Activated naive CD8-positive, alpha-beta T cell treated with anti-CD3 and anti-CD28 coated beads, Interleukin-2, amount 50 U/mL, for 24 hours (primary cell): ENCODE measurements around the gene ABCA3.
"Not testable (repeated sequence)": the region's sequence is repeated elsewhere in the genome, so short reads cannot be mapped to it uniquely, and the experiment has no call there.

Experiments
- ATAC-seq: fragments of 150-1000 bp; cut with Tn5 transposase; one replicate; pipeline ENCODE4 v1.10.0; 2021
- DNase-seq: peaks from one replicate; pipeline ENCODE4 v3.0.0; 2021
- H3K27ac Mint-ChIP-seq: one replicate; pipeline ENCODE4 v1.8.0; 2021; ENCODE audit warnings: mild to moderate bottlenecking, mixed read lengths
- H3K27me3 Mint-ChIP-seq: one replicate; pipeline ENCODE4 v1.8.0; 2021; ENCODE audit warnings: mixed read lengths
- H3K36me3 Mint-ChIP-seq: one replicate; pipeline ENCODE4 v1.8.0; 2021; ENCODE audit warnings: low read depth, mixed read lengths
- H3K4me1 Mint-ChIP-seq: one replicate; pipeline ENCODE4 v1.8.0; 2021; ENCODE audit warnings: mixed read lengths
- H3K4me3 Mint-ChIP-seq: one replicate; pipeline ENCODE4 v1.8.0; 2021; ENCODE audit warnings: mild to moderate bottlenecking, moderate library complexity, mixed read lengths
- H3K9me3 Mint-ChIP-seq: one replicate; pipeline ENCODE4 v1.8.0; 2021; ENCODE audit warnings: mixed read lengths

Gene ABCA3

DNA sequence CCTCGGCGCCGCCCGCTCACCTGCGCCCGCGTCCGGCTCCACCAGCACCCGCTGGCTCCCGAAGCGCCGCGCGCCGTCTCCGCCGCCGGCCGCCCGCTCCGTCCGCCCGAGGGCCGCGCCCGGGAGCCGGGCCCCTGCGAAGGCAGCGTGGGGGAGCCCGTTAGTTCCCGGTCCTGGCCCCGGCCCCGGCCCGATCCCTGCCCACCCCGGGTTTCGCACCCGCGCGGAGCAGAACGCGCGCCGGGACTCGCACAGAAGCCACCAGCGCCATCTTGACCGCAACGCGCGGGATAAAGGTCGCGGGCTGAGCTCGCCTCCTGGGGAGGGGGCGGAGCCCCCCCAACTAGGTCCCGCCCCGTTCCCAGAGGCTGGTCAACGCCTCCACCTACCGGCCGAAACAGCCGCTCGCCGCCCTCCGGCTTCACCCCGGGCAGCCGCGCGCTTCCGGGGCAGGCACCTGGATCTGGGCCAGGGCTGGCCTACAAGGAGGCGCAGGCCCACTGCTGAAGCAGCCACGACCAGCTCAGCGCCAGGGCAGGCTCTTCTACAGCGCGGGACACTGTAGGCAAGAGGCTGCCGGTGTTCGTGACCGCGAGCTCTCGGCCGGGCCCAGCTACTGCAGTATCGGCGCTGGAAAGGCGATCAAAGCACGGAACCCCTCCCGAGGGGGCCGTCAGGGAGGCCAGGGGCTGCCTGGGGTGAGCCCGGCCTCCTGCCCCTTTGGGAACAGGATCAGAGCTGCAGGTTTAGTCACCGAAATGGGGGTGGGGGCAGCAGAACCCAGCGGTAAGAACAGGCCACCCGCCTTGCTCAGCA is 89.0 kb downstream of the ABCA3 start, which contains the start of gene ECI1:
Gene ECI1, minus strand, starts transcription at position 292 of the 816 bp plus-strand sequence. Its CDS starts 21 bp downstream, at position 271.
- peak within 1 kb of the TSS; percentile 88 for H3K27ac Mint-ChIP-seq
- peak; percentile 88 for ATAC-seq
- peak; percentile 92 for DNase-seq
- no peaks in the 10 kb centered on the region for H3K9me3 Mint-ChIP-seq
- H3K27me3 Mint-ChIP-seq = no peaks in the 10 kb centered on the region
- peaks cover 34% of the 10 kb centered on the region for H3K36me3 Mint-ChIP-seq
- peaks cover 15% of the 10 kb centered on the region for H3K4me1 Mint-ChIP-seq
- peak within 1 kb of the TSS; percentile 87 for H3K4me3 Mint-ChIP-seq

- Mint-ChIP-seq H3K27me3 (no peaks in the 10 kb centered on the region), H3K36me3 (peaks cover 27% of the 10 kb centered on the region), H3K4me3 (peak overlapping the region; percentile 87), H3K9me3 (no peaks in the 10 kb centered on the region), H3K4me1 (peaks cover 13% of the 10 kb centered on the region), H3K27ac (peak overlapping the region; percentile 88)
- DNase-seq (peak; percentile 44), ATAC-seq (no peak)
These were observed 89.8 kb downstream of the ABCA3 start for GRCh38 chr16:2250652-2251295.

DNA sequence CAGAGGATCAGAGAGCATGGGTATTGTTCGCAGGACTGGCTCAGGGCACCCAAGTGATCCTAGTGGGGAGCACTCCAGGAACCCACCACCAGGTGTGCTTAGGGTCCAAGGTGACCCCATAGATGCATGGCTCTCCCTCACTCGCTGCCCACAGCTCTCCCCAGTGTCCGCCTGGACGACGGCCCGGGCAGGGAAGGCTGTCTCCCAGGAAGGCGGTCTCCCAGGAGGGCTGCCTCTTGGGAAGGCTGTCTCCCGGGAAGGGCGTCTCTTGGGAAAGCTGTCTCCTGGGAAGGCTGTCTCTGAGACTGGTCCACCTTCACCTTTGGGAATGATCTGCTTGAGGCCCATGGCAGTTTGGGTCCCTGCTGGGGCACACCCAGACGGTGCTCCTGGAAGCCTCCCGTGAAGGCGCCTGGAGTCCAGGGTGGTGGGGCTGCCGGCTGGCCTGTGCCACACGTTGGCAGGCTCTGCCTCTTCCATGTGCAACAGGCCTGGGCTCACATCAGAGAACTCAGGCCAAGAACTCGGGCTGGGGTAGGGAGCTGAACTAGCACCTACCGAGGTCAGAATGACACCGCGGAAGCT is 94.1 kb downstream of the ABCA3 start:
- ATAC-seq = no peak
- Mint-ChIP-seq H3K36me3 (peaks cover 8% of the 10 kb centered on the region), H3K27ac (no peak overlapping the region), H3K27me3 (no peaks in the 10 kb centered on the region), H3K9me3 (no peaks in the 10 kb centered on the region), H3K4me1 (peaks cover 8% of the 10 kb centered on the region), H3K4me3 (no peak overlapping the region)
- DNase-seq = no peak

GRCh38 chr16:2244926-2245795 is 95.4 kb downstream of the ABCA3 start:
- ATAC-seq (no peak), DNase-seq (no peak)
- Mint-ChIP-seq H3K4me3 (no peak overlapping the region), H3K36me3 (peaks cover 8% of the 10 kb centered on the region), H3K27me3 (no peaks in the 10 kb centered on the region), H3K4me1 (peaks cover 2% of the 10 kb centered on the region), H3K9me3 (no peaks in the 10 kb centered on the region), H3K27ac (no peak overlapping the region)

GRCh38 chr16:2244301-2244700 is 96.2 kb downstream of the ABCA3 start:
- no peak for ATAC-seq
- Mint-ChIP-seq H3K9me3 (no peaks in the 10 kb centered on the region), H3K27me3 (no peaks in the 10 kb centered on the region), H3K27ac (no peak overlapping the region), H3K36me3 (peaks cover 6% of the 10 kb centered on the region), H3K4me3 (no peak overlapping the region), H3K4me1 (no peaks in the 10 kb centered on the region)
- no peak for DNase-seq

- H3K36me3 Mint-ChIP-seq = peaks cover 6% of the 10 kb centered on the region
- no peak for ATAC-seq
- H3K9me3 Mint-ChIP-seq = no peaks in the 10 kb centered on the region
- DNase-seq = no peak
- H3K4me3 Mint-ChIP-seq = no peak overlapping the region
- H3K27me3 Mint-ChIP-seq = no peaks in the 10 kb centered on the region
- no peak overlapping the region for H3K27ac Mint-ChIP-seq
- no peaks in the 10 kb centered on the region for H3K4me1 Mint-ChIP-seq
These were observed 96.7 kb downstream of the ABCA3 start for GRCh38 chr16:2243781-2244180.

- ATAC-seq (no peak), DNase-seq (no peak)
- Mint-ChIP-seq H3K27me3 (no peaks in the 10 kb centered on the region), H3K4me3 (no peak overlapping the region), H3K9me3 (no peaks in the 10 kb centered on the region), H3K27ac (no peak overlapping the region), H3K36me3 (peaks cover 3% of the 10 kb centered on the region), H3K4me1 (no peaks in the 10 kb centered on the region)
These were observed 97.4 kb downstream of the ABCA3 start for GRCh38 chr16:2243031-2243528.

- ATAC-seq = no peak
- H3K4me3 Mint-ChIP-seq = no peak overlapping the region
- DNase-seq = no peak
- no peaks in the 10 kb centered on the region for H3K27me3 Mint-ChIP-seq
- no peaks in the 10 kb centered on the region for H3K4me1 Mint-ChIP-seq
- no peaks in the 10 kb centered on the region for H3K9me3 Mint-ChIP-seq
- no peak overlapping the region for H3K27ac Mint-ChIP-seq
- H3K36me3 Mint-ChIP-seq = peaks cover 3% of the 10 kb centered on the region
These were observed 97.9 kb downstream of the ABCA3 start for GRCh38 chr16:2242598-2242997.

GRCh38 chr16:2240331-2240730 is 100.2 kb downstream of the ABCA3 start:
- not testable (repeated sequence) for H3K27ac Mint-ChIP-seq, H3K27me3 Mint-ChIP-seq, H3K9me3 Mint-ChIP-seq, H3K36me3 Mint-ChIP-seq, H3K4me3 Mint-ChIP-seq, DNase-seq, H3K4me1 Mint-ChIP-seq, ATAC-seq

GRCh38 chr16:2238838-2239675 is 101.5 kb downstream of the ABCA3 start:
- no peak for ATAC-seq

DNA sequence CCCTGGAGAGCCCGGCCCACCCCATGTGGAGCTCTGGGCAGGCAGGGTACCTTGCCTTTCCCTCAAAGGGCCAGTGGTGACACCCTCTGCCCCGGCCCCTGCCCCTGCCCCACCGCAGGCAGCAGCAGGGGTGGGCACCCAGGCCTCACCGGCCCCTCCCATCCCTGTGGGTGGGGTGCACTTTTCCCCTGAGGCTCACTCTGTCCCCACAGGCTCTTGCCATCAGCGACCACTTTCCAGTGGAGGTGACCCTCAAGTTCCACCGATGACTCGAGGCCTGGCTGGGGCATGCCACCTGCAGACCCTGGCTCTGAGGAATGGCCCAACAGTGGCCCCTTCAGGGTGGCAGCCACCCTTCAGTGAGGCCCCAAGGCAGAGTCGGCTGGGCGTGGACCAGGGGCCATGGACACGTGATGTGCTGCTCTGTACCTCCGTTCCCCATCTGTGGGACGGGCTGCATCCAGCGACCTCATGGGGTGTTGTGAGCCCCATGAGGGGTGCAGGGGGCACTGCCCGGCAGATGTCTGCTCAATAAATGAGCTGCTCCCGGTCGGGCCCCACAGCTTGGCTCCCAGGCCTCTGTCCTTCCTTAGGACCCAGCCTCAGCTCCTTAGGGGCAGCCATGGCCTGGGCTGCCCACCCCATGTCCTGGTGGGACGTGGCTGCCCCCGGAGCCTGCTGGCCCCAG is 102.2 kb downstream of the ABCA3 start:
- H3K27ac Mint-ChIP-seq = no peak overlapping the region
- H3K9me3 Mint-ChIP-seq = no peaks in the 10 kb centered on the region
- DNase-seq = no peak
- H3K4me3 Mint-ChIP-seq = no peak overlapping the region
- H3K36me3 Mint-ChIP-seq = peaks cover 14% of the 10 kb centered on the region
- no peak for ATAC-seq
- no peaks in the 10 kb centered on the region for H3K27me3 Mint-ChIP-seq
- H3K4me1 Mint-ChIP-seq = no peaks in the 10 kb centered on the region

More at GRCh38 chr16:2238838-2239675, 101.5 kb downstream of the ABCA3 start:
- Mint-ChIP-seq H3K27ac (no peak overlapping the region), H3K4me1 (no peaks in the 10 kb centered on the region), H3K9me3 (no peaks in the 10 kb centered on the region), H3K36me3 (peaks cover 10% of the 10 kb centered on the region), H3K27me3 (no peaks in the 10 kb centered on the region), H3K4me3 (no peak overlapping the region)
- DNase-seq = no peak

GRCh38 chr16:2237493-2238149 is 102.9 kb downstream of the ABCA3 start:
- no peak for DNase-seq
- Mint-ChIP-seq H3K36me3 (peaks cover 14% of the 10 kb centered on the region), H3K27ac (no peak overlapping the region), H3K27me3 (no peaks in the 10 kb centered on the region), H3K4me1 (no peaks in the 10 kb centered on the region), H3K9me3 (no peaks in the 10 kb centered on the region), H3K4me3 (no peak overlapping the region)
- no peak for ATAC-seq

GRCh38 chr16:2237102-2237482 is 103.4 kb downstream of the ABCA3 start:
- no peaks in the 10 kb centered on the region for H3K4me1 Mint-ChIP-seq
- H3K36me3 Mint-ChIP-seq = peaks cover 11% of the 10 kb centered on the region
- no peak for ATAC-seq

More at GRCh38 chr16:2237102-2237482, 103.4 kb downstream of the ABCA3 start:
- Mint-ChIP-seq H3K27ac (no peak overlapping the region), H3K9me3 (no peaks in the 10 kb centered on the region), H3K4me3 (no peak overlapping the region), H3K27me3 (no peaks in the 10 kb centered on the region)
- DNase-seq = no peak
